ENCODE measurements around the gene SRSF1. TPM values are rescaled to one million over a fixed set of nuclear protein-coding genes. Genes with fewer than 3 reads are reported as not detected.

SRSF1 gene
- polyA plus RNA-seq, 3 donors, result 51.2 to 72.1 (median 61.6) TPM

Small RNA genes within 50 kb of the gene (small RNA-seq; reads per million reads assigned to genes)
- gene AC015813.4 (ENCODE audit: insufficient read length, low read depth), result not detected

Other genes with a start within 250 kb of the SRSF1 start
- 10 to 100 TPM; 14.5 to 40.6 (median 32.7) TPM for gene MRPS23, start 157.2 kb downstream of the SRSF1 start, polyA plus RNA-seq
- gene CUEDC1, start 51.8 kb downstream of the SRSF1 start, polyA plus RNA-seq, result 10 to 100 TPM in 1 of 3 donors, 1 to 10 TPM in 2; 4.2 to 31.0 (median 4.3) TPM
- gene VEZF1, start 19.0 kb downstream of the SRSF1 start, polyA plus RNA-seq, result 10 to 100 TPM; 28.3 to 40.1 (median 29.0) TPM
- 1 to 10 TPM in 1 of 3 donors, under 1 TPM in 2; 0.30 to 9.9 (median 0.42) TPM for gene DYNLL2, start 76.2 kb upstream of the SRSF1 start, polyA plus RNA-seq
- gene OR4D1, start 141.1 kb upstream of the SRSF1 start, polyA plus RNA-seq, result under 1 TPM in 1 of 3 donors, not detected in 2; 0.03 TPM
- gene OR4D2, start 159.7 kb upstream of the SRSF1 start, polyA plus RNA-seq, result not detected
- gene EPX, start 185.5 kb upstream of the SRSF1 start, polyA plus RNA-seq, result not detected
- gene MKS1, start 212.0 kb upstream of the SRSF1 start, polyA plus RNA-seq, result 1 to 10 TPM; 4.2 to 7.6 (median 5.0) TPM
- under 1 TPM in 2 of 3 donors, not detected in 1; 0.04 to 0.43 TPM for gene LPO, start 231.3 kb upstream of the SRSF1 start, polyA plus RNA-seq